IMR-90 (cell line): ENCODE data around the gene PRR23E. TPM values are rescaled to one million over a fixed set of nuclear protein-coding genes. Genes with fewer than 3 reads are reported as not detected.

Experiments used
- ATAC-seq: fragments of 200-7000 bp; cut with Tn5 transposase; 2 replicates; pipeline ENCODE4 v1.9.1; 2020; ENCODE audit warnings: low read depth, mild to moderate bottlenecking, moderate library complexity
- BruUV-seq: library from RNA; stranded (reverse); fragments of 400-500 nt; replicated peaks from 2 replicates; lab custom pipeline; 2021; lab: Mats Ljungman, UMichigan
- CTCF ChIA-PET: fragments of 300-600 bp; formaldehyde crosslinking; extraction: SDS; loops from one replicate; lab custom pipeline; 2021; ENCODE audit warnings: antibody characterized with exemption; lab: Yijun Ruan, JAX
- POLR2A ChIA-PET: fragments of 300-600 bp; sonication (Branson Sonifier 250); formaldehyde crosslinking; loops from one replicate; lab custom pipeline; 2022; ENCODE audit warnings: antibody characterized with exemption; ENCODE audit not compliant: unreplicated experiment; lab: Charles Lee
- DNase-seq: peaks from one replicate; pipeline ENCODE4 v3.0.0; 2013
- H2AFZ ChIP-seq: replicated peaks from 2 replicates; pipeline ENCODE3; 2013; ENCODE audit warnings: low read length, mild to moderate bottlenecking; ENCODE audit not compliant: poor library complexity
- H2AK5ac ChIP-seq: 2 replicates; pipeline ENCODE4 v1.6.1; 2013; ENCODE audit warnings: low read depth, low read length, inconsistent platforms
- H2AK9ac ChIP-seq: replicated peaks from 2 replicates; pipeline ENCODE3; 2013; ENCODE audit warnings: mild to moderate bottlenecking, low read depth, low read length, moderate library complexity; ENCODE audit not compliant: poor library complexity
- H2BK120ac ChIP-seq: 2 replicates; pipeline ENCODE4 v1.6.1; 2013; ENCODE audit warnings: low read depth, low read length, inconsistent platforms
- H2BK15ac ChIP-seq: 3 replicates; pipeline ENCODE4 v1.6.1; 2013; ENCODE audit warnings: low read depth, low read length, inconsistent platforms
- H2BK20ac ChIP-seq: 2 replicates; pipeline ENCODE4 v1.6.1; 2013; ENCODE audit warnings: low read depth, mild to moderate bottlenecking, inconsistent platforms, low read length, moderate library complexity
- H2BK5ac ChIP-seq: 2 replicates; pipeline ENCODE4 v1.6.1; 2013; ENCODE audit warnings: mild to moderate bottlenecking, low read depth, low read length, inconsistent platforms; ENCODE audit not compliant: poor library complexity, severe bottlenecking
- H3K14ac ChIP-seq: replicated peaks from 2 replicates; pipeline ENCODE4 v1.6.1; 2013; ENCODE audit warnings: low read depth, low read length, inconsistent platforms
- H3K18ac ChIP-seq: 2 replicates; pipeline ENCODE4 v1.6.1; 2013; ENCODE audit warnings: low read depth, low read length, control low read depth
- H3K23ac ChIP-seq: 2 replicates; pipeline ENCODE4 v1.6.1; 2013; ENCODE audit warnings: low read depth, low read length, inconsistent platforms
- H3K27ac ChIP-seq: 2 replicates; pipeline ENCODE4 v1.5.1; 2013; ENCODE audit warnings: mild to moderate bottlenecking, control low read depth, low read length; ENCODE audit not compliant: insufficient read depth
- H3K27me3 ChIP-seq: 2 replicates; pipeline ENCODE4 v1.6.1; 2013; ENCODE audit warnings: low read length; ENCODE audit not compliant: control insufficient read depth, insufficient read depth
- H3K36me3 ChIP-seq: 2 replicates; pipeline ENCODE4 v1.6.1; 2013; ENCODE audit warnings: low read length, mixed read lengths; ENCODE audit not compliant: control insufficient read depth, insufficient read depth
- H3K4ac ChIP-seq: 2 replicates; pipeline ENCODE4 v1.6.1; 2013; ENCODE audit warnings: low read depth, low read length, inconsistent platforms
- H3K4me1 ChIP-seq: 2 replicates; pipeline ENCODE4 v1.6.1; 2013; ENCODE audit warnings: low read length, mixed read lengths; ENCODE audit not compliant: control insufficient read depth, insufficient read depth
- H3K4me2 ChIP-seq: 2 replicates; pipeline ENCODE4 v1.6.1; 2013; ENCODE audit warnings: low read depth, mild to moderate bottlenecking, control low read depth, low read length, moderate library complexity
- H3K4me3 ChIP-seq: 2 replicates; pipeline ENCODE4 v1.5.1; 2013; ENCODE audit warnings: low read depth, mild to moderate bottlenecking, control low read depth, low read length, moderate library complexity; ENCODE audit not compliant: insufficient read depth
- H3K56ac ChIP-seq: 2 replicates; pipeline ENCODE4 v1.6.1; 2013; ENCODE audit warnings: low read length, inconsistent platforms; ENCODE audit not compliant: insufficient read depth; ENCODE audit errors: extremely low read depth
- H3K79me1 ChIP-seq, 2 experiments: 2 replicates each; pipeline ENCODE4 v1.6.1; 2013; ENCODE audit warnings: low read length in 2 of 2, inconsistent platforms in 1 of 2, low read depth in 1 of 2
- H3K9ac ChIP-seq: 2 replicates; pipeline ENCODE4 v1.6.1; 2013; ENCODE audit warnings: low read depth, low read length, control low read depth
- H3K9me1 ChIP-seq: 2 replicates; pipeline ENCODE4 v1.6.1; 2013; ENCODE audit warnings: low read length, inconsistent platforms; ENCODE audit not compliant: insufficient read depth
- H3K9me3 ChIP-seq: 2 replicates; pipeline ENCODE4 v1.6.1; 2013; ENCODE audit warnings: low read length; ENCODE audit not compliant: control insufficient read depth, insufficient read depth
- H4K20me1 ChIP-seq: 2 replicates; pipeline ENCODE4 v1.6.1; 2013; ENCODE audit warnings: low read length, inconsistent platforms; ENCODE audit not compliant: insufficient read depth
- H4K5ac ChIP-seq: 2 replicates; pipeline ENCODE4 v1.6.1; 2013; ENCODE audit warnings: mild to moderate bottlenecking, low read depth, low read length, control low read depth
- H4K8ac ChIP-seq, 2 experiments: 2 replicates each; pipeline ENCODE4 v1.6.1; 2013; ENCODE audit warnings: low read depth in 2 of 2, low read length in 2 of 2, control low read depth in 1 of 2, inconsistent platforms in 1 of 2
- H4K91ac ChIP-seq: 2 replicates; pipeline ENCODE4 v1.6.1; 2013; ENCODE audit warnings: low read depth, low read length, inconsistent platforms; ENCODE audit not compliant: insufficient read depth
- BHLHE40 ChIP-seq: fragments of 150-350 bp; IDR thresholded peaks from 2 replicates; pipeline ENCODE4 v1.6.1; 2016; ENCODE audit warnings: mild to moderate bottlenecking, low read depth, low read length
- CEBPB ChIP-seq: IDR thresholded peaks from 2 replicates; pipeline ENCODE4 v1.6.1; 2012; ENCODE audit warnings: low read depth, low read length, improper control_type of control experiment
- CHD1 ChIP-seq: IDR thresholded peaks from 2 replicates; pipeline ENCODE4 v1.6.1; 2012; ENCODE audit warnings: low read depth, low read length, improper control_type of control experiment
- ELK1 ChIP-seq: fragments of 150-350 bp; IDR thresholded peaks from 2 replicates; pipeline ENCODE4 v1.6.1; 2016; ENCODE audit warnings: low read depth, mild to moderate bottlenecking, low read length, moderate library complexity, borderline replicate concordance
- FOS ChIP-seq: fragments of 150-350 bp; IDR thresholded peaks from 2 replicates; pipeline ENCODE4 v1.6.1; 2016; ENCODE audit warnings: low read depth, low read length
- MAZ ChIP-seq: IDR thresholded peaks from 2 replicates; pipeline ENCODE4 v1.6.1; 2012; ENCODE audit warnings: low read depth, mild to moderate bottlenecking, low read length, improper control_type of control experiment, moderate library complexity, borderline replicate concordance
- POLR2A ChIP-seq: IDR thresholded peaks from 2 replicates; pipeline ENCODE4 v1.6.1; 2012; ENCODE audit warnings: mild to moderate bottlenecking, low read depth, low read length
- RAD21 ChIP-seq: IDR thresholded peaks from 2 replicates; pipeline ENCODE4 v1.6.1; 2012; ENCODE audit warnings: low read length, improper control_type of control experiment
- RCOR1 ChIP-seq: IDR thresholded peaks from 2 replicates; pipeline ENCODE4 v1.6.1; 2012; ENCODE audit warnings: mild to moderate bottlenecking, low read length, improper control_type of control experiment; ENCODE audit not compliant: insufficient replicate concordance
- RFX5 ChIP-seq: IDR thresholded peaks from 2 replicates; pipeline ENCODE4 v1.8.0; 2012; ENCODE audit warnings: low read depth, mild to moderate bottlenecking, low read length, moderate library complexity
- USF2 ChIP-seq: fragments of 150-350 bp; IDR thresholded peaks from 2 replicates; pipeline ENCODE4 v1.6.1; 2017; ENCODE audit warnings: mild to moderate bottlenecking, antibody characterized with exemption, low read length, low read depth
- WGBS, 2 experiments: methylation state at CpG; one replicate each; pipeline versions ENCODE4 v1.1.5 to v1.1.7; 2013; ENCODE audit warnings: missing lambda C conversion rate in 2 of 2; ENCODE audit not compliant: insufficient read length in 1 of 2; ENCODE audit errors: extremely low coverage in 2 of 2; 5-methylcytosine and 5-hydroxymethylcytosine counted together
- dilution Hi-C: fragments of 300-500 bp; cut with HindIII; formaldehyde crosslinking; loops from one replicate; pipeline ENCODE4 v1.14.3; 2018; ENCODE audit warnings: low sequenced_read_pairs; ENCODE audit not compliant: unreplicated experiment
- in situ Hi-C: fragments of 300-500 bp; cut with MboI; formaldehyde crosslinking; loops from 3 replicates; pipeline ENCODE4 v1.14.3; 2019; ENCODE audit warnings: low sequenced_read_pairs, inconsistent platforms, mixed read lengths
- intact Hi-C: fragments of 100-400 bp; cut with micrococcal nuclease; formaldehyde crosslinking; loops from 2 replicates; pipeline ENCODE4 v1.10.0; 2022
- polyA plus RNA-seq, 3 experiments: library from polyadenylated mRNA; depleted of rRNA; stranded (reverse); fragments of >200 nt; gene quantifications; 2 replicates each; pipeline ENCODE4 v1.2.3, GENCODE V29; 2012; ENCODE audit warnings: low replicate concordance in 1 of 3
- total RNA-seq: library from RNA; depleted of rRNA; stranded (reverse); fragments of >200 nt; gene quantifications from 2 replicates; pipeline ENCODE4 v1.2.3, GENCODE V29; 2012

The PRR23E gene
- total and polyA plus RNA-seq, 2 of the 4 experiments (the other 2 are of a cell fraction): not detected

GRCh38 chr3:127204841-127205582 lies 12.1 kb downstream of the PRR23E start:
- peaks cover 5% of the 10 kb centered on the region for H3K27me3 ChIP-seq
- H3K36me3 ChIP-seq: no peaks in the 10 kb centered on the region
- 33% methylated on average over 4 of the region's 17 CpGs; no CpG with 5 or more reads in 1 of the 2 experiments for WGBS, 2 experiments

More at GRCh38 chr3:127204841-127205582, 12.1 kb downstream of the PRR23E start:
- H2BK120ac ChIP-seq: no peak overlapping the region
- H3K23ac ChIP-seq: no peak overlapping the region
- H2BK5ac ChIP-seq: no peak overlapping the region
- H3K4me3 ChIP-seq: no peak overlapping the region
- CTCF ChIA-PET: no interaction called here
- no peak overlapping the region for H4K8ac ChIP-seq
- H3K18ac ChIP-seq: no peak overlapping the region
- H3K14ac ChIP-seq: no peak overlapping the region
- H4K5ac ChIP-seq: no peak overlapping the region
- H3K27ac ChIP-seq: no peak overlapping the region
- H2AFZ ChIP-seq: no peak overlapping the region
- no peak overlapping the region for H4K91ac ChIP-seq
- no peak overlapping the region for H2BK15ac ChIP-seq
- DNase-seq: no peak
- no peak overlapping the region for H2AK9ac ChIP-seq
- in situ Hi-C loops (no loop called here), dilution Hi-C loops (no loop called here), intact Hi-C loops (no loop called here)
- no peak overlapping the region for H3K4me2 ChIP-seq
- H4K20me1 ChIP-seq: no peaks in the 10 kb centered on the region
- TF ChIP-seq RAD21: no peak
- no peak for TF ChIP-seq RCOR1
- no peak for TF ChIP-seq MAZ
- TF ChIP-seq BHLHE40: no peak
- no peak for TF ChIP-seq ELK1
- no peak for TF ChIP-seq POLR2A
- TF ChIP-seq USF2: no peak
- no peak for TF ChIP-seq RFX5
- no peak for TF ChIP-seq CEBPB
- no peak for TF ChIP-seq FOS
- TF ChIP-seq CHD1: no peak
- H2AK5ac ChIP-seq: no peak overlapping the region
- H3K9me1 ChIP-seq: no peaks in the 10 kb centered on the region
- no peak overlapping the region for H3K56ac ChIP-seq
- no peak overlapping the region for H3K9ac ChIP-seq
- no peaks in the 10 kb centered on the region for H3K9me3 ChIP-seq
- no TSS peak for BruUV-seq
- ATAC-seq: no peak
- no peak overlapping the region for H2BK20ac ChIP-seq
- POLR2A ChIA-PET: no interaction called here
- no peaks in the 10 kb centered on the region for H3K79me1 ChIP-seq
- no peaks in the 10 kb centered on the region for H3K4me1 ChIP-seq
- H3K4ac ChIP-seq: no peak overlapping the region
